Measurements from ENCODE around the gene CBLB.
"Not testable (repeated sequence)": the region's sequence is repeated elsewhere in the genome, so short reads cannot be mapped to it uniquely, and the experiment has no call there.

CBLB gene

GRCh38 chr3:105746231-105746996, 122.4 kb downstream of the CBLB start:
- DNase-seq: no peak

- no peak for DNase-seq
These were observed 123.8 kb downstream of the CBLB start for GRCh38 chr3:105745046-105745445.

GRCh38 chr3:105744202-105744601, 124.6 kb downstream of the CBLB start:
- DNase-seq: no peak

- DNase-seq: no peak
These were observed 135.5 kb downstream of the CBLB start for GRCh38 chr3:105733356-105733755.

- no peak for DNase-seq
These were observed 137.1 kb downstream of the CBLB start for GRCh38 chr3:105731686-105732085.

GRCh38 chr3:105730801-105731354, 137.9 kb downstream of the CBLB start:
- DNase-seq: no peak

- no peak for DNase-seq
These were observed 139.1 kb downstream of the CBLB start for GRCh38 chr3:105729667-105730066.

- no peak for DNase-seq
These were observed 140.0 kb downstream of the CBLB start for GRCh38 chr3:105728771-105729312.

- DNase-seq: not testable (repeated sequence)
These were observed 141.8 kb downstream of the CBLB start for GRCh38 chr3:105727036-105727435.

- DNase-seq: no peak
These were observed 145.8 kb downstream of the CBLB start for GRCh38 chr3:105722943-105723556.

GRCh38 chr3:105719791-105720190, 149.0 kb downstream of the CBLB start:
- no peak for DNase-seq

- DNase-seq: no peak
These were observed 153.4 kb downstream of the CBLB start for GRCh38 chr3:105715372-105715771.

- no peak for DNase-seq
These were observed 154.4 kb downstream of the CBLB start for GRCh38 chr3:105714453-105714852.

GRCh38 chr3:105708980-105709379, 159.8 kb downstream of the CBLB start:
- DNase-seq: no peak

- no peak for DNase-seq
These were observed 161.8 kb downstream of the CBLB start for GRCh38 chr3:105707009-105707408.

GRCh38 chr3:105704726-105705410, 163.9 kb downstream of the CBLB start:
- no peak for DNase-seq

GRCh38 chr3:105700575-105700974, 168.2 kb downstream of the CBLB start:
- no peak for DNase-seq

- no peak for DNase-seq
These were observed 177.2 kb downstream of the CBLB start for GRCh38 chr3:105691633-105692032.

- DNase-seq: no peak
These were observed 177.8 kb downstream of the CBLB start for GRCh38 chr3:105691053-105691452.

GRCh38 chr3:105688821-105689220, 180.0 kb downstream of the CBLB start:
- no peak for DNase-seq

- DNase-seq: no peak
These were observed 182.4 kb downstream of the CBLB start for GRCh38 chr3:105686278-105686897.

GRCh38 chr3:105679951-105680350, 188.9 kb downstream of the CBLB start:
- no peak for DNase-seq

- no peak for DNase-seq
These were observed 190.8 kb downstream of the CBLB start for GRCh38 chr3:105678017-105678416.
